Endothelial cell of umbilical vein (primary cell): Measurements from ENCODE around the gene MRPL16. TPM values are rescaled to one million over a fixed set of nuclear protein-coding genes. Genes with fewer than 3 reads are reported as not detected.

Experiments used
- BruUV-seq: library from RNA; stranded (reverse); fragments of 400-500 nt; replicated peaks from 2 replicates; lab custom pipeline; 2021; lab: Mats Ljungman, UMichigan
- CTCF ChIA-PET: fragments of 300-600, 350-600 bp; sonication (Branson Sonifier 250); formaldehyde crosslinking; loops from one replicate; lab custom pipeline; 2021; ENCODE audit warnings: antibody characterized with exemption, inconsistent platforms; lab: Charles Lee
- POLR2A ChIA-PET: fragments of 300-600, 350-600 bp; sonication (Branson Sonifier 250); formaldehyde crosslinking; loops from one replicate; lab custom pipeline; 2021; ENCODE audit warnings: antibody characterized with exemption, inconsistent platforms; lab: Charles Lee
- DNase-seq: peaks from one replicate; pipeline ENCODE4 v3.0.0-alpha.2; 2011; ENCODE audit warnings: low read depth, low spot score
- FAIRE-seq: peaks from 2 replicates; lab custom pipeline; 2011; peaks lifted over from hg19 to GRCh38; lab: Jason Lieb, UNC
- H2AFZ ChIP-seq: 2 replicates; pipeline ENCODE4 v1.6.0; 2012; ENCODE audit warnings: low read depth, low read length, control low read depth, inconsistent platforms
- H3K27ac ChIP-seq: 2 replicates; pipeline ENCODE4 v1.5.1; 2011; ENCODE audit warnings: low read depth, mild to moderate bottlenecking, control low read depth, low read length, moderate library complexity; ENCODE audit not compliant: insufficient read depth
- H3K27me3 ChIP-seq, 2 experiments: 2 replicates each; pipeline versions ENCODE4 v1.6.0 to v1.6.1; 2011; ENCODE audit warnings: low read length in 2 of 2, mixed read lengths in 1 of 2; ENCODE audit not compliant: control insufficient read depth in 2 of 2, insufficient read depth in 2 of 2
- H3K36me3 ChIP-seq, 2 experiments: 2 replicates in 1 of 2; 3 replicates in 1 of 2; pipeline ENCODE4 v1.5.1; 2011; ENCODE audit warnings: low read length in 2 of 2, mild to moderate bottlenecking in 1 of 2, moderate library complexity in 1 of 2; ENCODE audit not compliant: control insufficient read depth in 2 of 2, insufficient read depth in 2 of 2; ENCODE audit errors: extremely low read depth in 1 of 2
- H3K4me1 ChIP-seq: 3 replicates; pipeline ENCODE4 v1.5.1; 2011; ENCODE audit warnings: mild to moderate bottlenecking, low read length; ENCODE audit not compliant: control insufficient read depth, insufficient read depth; ENCODE audit errors: extremely low read depth
- H3K4me2 ChIP-seq: 2 replicates; pipeline ENCODE4 v1.6.1; 2011; ENCODE audit warnings: low read length, control low read depth, mixed read lengths; ENCODE audit not compliant: insufficient read depth
- H3K4me3 ChIP-seq, 3 experiments: fragments of 200-600 bp in 1 of 3; sonication (generic), shearing (Covaris generic) in 1 of 3; replicated peaks in 1 of 3; 2 replicates each; pipeline ENCODE4 v1.5.1; 2011 to 2016; ENCODE audit warnings: control low read depth in 3 of 3, low read length in 3 of 3, mild to moderate bottlenecking in 2 of 3, inconsistent platforms in 1 of 3, low read depth in 1 of 3, moderate library complexity in 1 of 3; ENCODE audit not compliant: insufficient read depth in 1 of 3
- H3K79me2 ChIP-seq: 2 replicates; pipeline ENCODE4 v1.6.0; 2012; ENCODE audit warnings: low read length, inconsistent platforms; ENCODE audit not compliant: control insufficient read depth, insufficient read depth
- H3K9ac ChIP-seq: replicated peaks from 2 replicates; pipeline ENCODE3; 2011; ENCODE audit warnings: low read length, control low read depth; ENCODE audit not compliant: insufficient read depth; ENCODE audit errors: extremely low read depth
- H3K9me1 ChIP-seq: replicated peaks from 3 replicates; pipeline ENCODE4 v1.6.0; 2011; ENCODE audit warnings: mild to moderate bottlenecking, low read length; ENCODE audit not compliant: control insufficient read depth, insufficient read depth; ENCODE audit errors: extremely low read depth
- H3K9me3 ChIP-seq: replicated peaks from 2 replicates; pipeline ENCODE4 v1.5.1; 2012; ENCODE audit warnings: low read length, inconsistent platforms; ENCODE audit not compliant: control insufficient read depth, insufficient read depth
- H4K20me1 ChIP-seq: replicated peaks from 2 replicates; pipeline ENCODE3; 2011; ENCODE audit warnings: mild to moderate bottlenecking, low read length; ENCODE audit not compliant: control insufficient read depth, insufficient read depth; ENCODE audit errors: extremely low read depth
- EZH2 ChIP-seq: IDR thresholded peaks from 2 replicates; pipeline ENCODE4 v1.6.1; 2012; ENCODE audit warnings: borderline replicate concordance, low read depth, mild to moderate bottlenecking, moderate library complexity, low read length, inconsistent platforms; ENCODE audit not compliant: severe bottlenecking
- FOS ChIP-seq: IDR thresholded peaks from 2 replicates; pipeline ENCODE4 v1.6.1; 2011; ENCODE audit warnings: mild to moderate bottlenecking, low read length, moderate library complexity, borderline replicate concordance; ENCODE audit not compliant: insufficient read depth
- GATA2 ChIP-seq: IDR thresholded peaks from 2 replicates; pipeline ENCODE4 v1.7.0; 2011; ENCODE audit warnings: low read depth, mild to moderate bottlenecking, moderate library complexity, mixed read lengths, low read length; ENCODE audit not compliant: insufficient read length, insufficient read depth
- JUN ChIP-seq: IDR thresholded peaks from 2 replicates; pipeline ENCODE4 v1.6.1; 2011; ENCODE audit warnings: borderline replicate concordance, low read depth; ENCODE audit not compliant: insufficient read length, insufficient read depth
- MYC ChIP-seq: IDR thresholded peaks from one replicate; pipeline ENCODE4 v1.6.1; 2011; ENCODE audit warnings: mild to moderate bottlenecking, low read depth, low read length
- POLR2A ChIP-seq: IDR thresholded peaks from 2 replicates; pipeline ENCODE4 v1.6.1; 2012; ENCODE audit warnings: low read depth, mild to moderate bottlenecking, control low read depth, low read length
- POLR2AphosphoS5 ChIP-seq: IDR thresholded peaks from 2 replicates; pipeline ENCODE4 v1.6.1; 2012; ENCODE audit warnings: low read depth, mild to moderate bottlenecking, control low read depth, low read length, moderate library complexity; ENCODE audit not compliant: insufficient read depth
- dilution Hi-C: fragments of 300-500 bp; cut with MboI; formaldehyde crosslinking; loops from one replicate; pipeline ENCODE4 v1.15.0; 2019; ENCODE audit warnings: low sequenced_read_pairs; ENCODE audit not compliant: extremely low pct_ligation_motif_present
- intact Hi-C: fragments of 100-400 bp; cut with micrococcal nuclease; formaldehyde crosslinking; loops from one replicate; pipeline ENCODE4 v1.10.0; 2022
- polyA plus RNA-seq, 4 experiments: library from polyadenylated mRNA; depleted of rRNA in 3 of 4; stranded (reverse) in 3 of 4; unstranded in 1 of 4; fragments of >200 nt; gene quantifications; 2 replicates each; pipeline versions ENCODE4 v1.2.1 to v1.2.3, GENCODE V29; 2011 to 2012; ENCODE audit warnings: missing spikeins in 1 of 4
- total RNA-seq: library from RNA; stranded (reverse); gene quantifications from 2 replicates; pipeline ENCODE4 v1.2.3, GENCODE V29; 2021
- TF ChIP-seq, protein P1 (sequence below): IDR thresholded peaks from 2 replicates; pipeline ENCODE4 v1.6.1; 2011; ENCODE audit not compliant: insufficient read depth, insufficient read length
- TF ChIP-seq, protein P2 (sequence below), 2 donors: IDR thresholded peaks; 1 replicate in 1 of 2; 2 replicates in 1 of 2; pipeline ENCODE4 v1.5.1; 2011; ENCODE audit warnings: low read length in 2 of 2, mild to moderate bottlenecking in 2 of 2, moderate library complexity in 2 of 2, control low read depth in 1 of 2, inconsistent platforms in 1 of 2, low read depth in 1 of 2; ENCODE audit not compliant: insufficient read depth in 1 of 2; ENCODE audit errors: extremely low read depth in 1 of 2

MRPL16 gene
- total and polyA plus RNA-seq, 2 donors (not counting 3 experiments of a cell fraction or from before 2014, with no cell fraction given) = 63.9 to 84.0 TPM

DNA sequence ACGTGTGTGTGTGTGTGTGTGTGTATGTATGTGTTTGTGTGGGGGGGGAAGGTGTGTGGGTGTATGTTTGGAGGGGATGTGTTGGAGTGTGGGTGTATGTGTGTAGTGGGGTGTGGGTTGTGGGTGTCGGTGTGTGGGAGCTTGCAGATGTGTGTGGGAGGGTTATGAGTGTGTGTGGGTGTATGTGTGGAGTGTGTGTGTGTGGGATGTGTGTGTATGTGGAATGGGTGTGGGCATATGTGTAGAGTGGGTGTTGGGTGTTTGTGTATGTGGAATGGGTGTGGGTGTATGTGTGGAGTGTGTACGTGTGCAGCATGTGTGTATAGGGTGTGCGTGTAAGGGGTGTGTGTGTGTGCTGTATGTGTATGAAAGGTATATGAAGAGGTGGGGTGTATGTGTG lies 40.8 kb downstream of the MRPL16 start:
- dilution Hi-C loops = no loop called here
- intact Hi-C loops = no loop called here

More for the DNA sequence above, 40.8 kb downstream of the MRPL16 start:
- H3K9me1 ChIP-seq = no peaks in the 10 kb centered on the region
- no peak overlapping the region for H3K9ac ChIP-seq
- POLR2A ChIA-PET = no interaction called here
- CTCF ChIA-PET = interaction anchor here (1.0 to 3.0 kb wide), 3 partner anchors 14 to 31 kb away, joined by 3 to 19 read pairs (median 13); partner anchors contain the start of gene STX3
- H4K20me1 ChIP-seq = no peaks in the 10 kb centered on the region
- no peak overlapping the region for H2AFZ ChIP-seq
- peaks cover 0 to 3% of the 10 kb centered on the region in 2 experiments for H3K36me3 ChIP-seq
- H3K27me3 ChIP-seq = no peaks in the 10 kb centered on the region
- TF ChIP-seq POLR2AphosphoS5 (no peak), FOS (no peak), POLR2A (no peak), MYC (no peak), EZH2 (no peak), GATA2 (no peak), JUN (no peak)
- TF ChIP-seq, protein P1, sequence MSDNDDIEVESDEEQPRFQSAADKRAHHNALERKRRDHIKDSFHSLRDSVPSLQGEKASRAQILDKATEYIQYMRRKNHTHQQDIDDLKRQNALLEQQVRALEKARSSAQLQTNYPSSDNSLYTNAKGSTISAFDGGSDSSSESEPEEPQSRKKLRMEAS = no peak
- TF ChIP-seq, protein P2, sequence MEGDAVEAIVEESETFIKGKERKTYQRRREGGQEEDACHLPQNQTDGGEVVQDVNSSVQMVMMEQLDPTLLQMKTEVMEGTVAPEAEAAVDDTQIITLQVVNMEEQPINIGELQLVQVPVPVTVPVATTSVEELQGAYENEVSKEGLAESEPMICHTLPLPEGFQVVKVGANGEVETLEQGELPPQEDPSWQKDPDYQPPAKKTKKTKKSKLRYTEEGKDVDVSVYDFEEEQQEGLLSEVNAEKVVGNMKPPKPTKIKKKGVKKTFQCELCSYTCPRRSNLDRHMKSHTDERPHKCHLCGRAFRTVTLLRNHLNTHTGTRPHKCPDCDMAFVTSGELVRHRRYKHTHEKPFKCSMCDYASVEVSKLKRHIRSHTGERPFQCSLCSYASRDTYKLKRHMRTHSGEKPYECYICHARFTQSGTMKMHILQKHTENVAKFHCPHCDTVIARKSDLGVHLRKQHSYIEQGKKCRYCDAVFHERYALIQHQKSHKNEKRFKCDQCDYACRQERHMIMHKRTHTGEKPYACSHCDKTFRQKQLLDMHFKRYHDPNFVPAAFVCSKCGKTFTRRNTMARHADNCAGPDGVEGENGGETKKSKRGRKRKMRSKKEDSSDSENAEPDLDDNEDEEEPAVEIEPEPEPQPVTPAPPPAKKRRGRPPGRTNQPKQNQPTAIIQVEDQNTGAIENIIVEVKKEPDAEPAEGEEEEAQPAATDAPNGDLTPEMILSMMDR (IDR thresholded peaks at IDR 0.05; ENCODE audit: extremely low read depth in 1 of 2, insufficient read depth in 1 of 2, low read depth in 1 of 2, low read length in 2 of 2) = no peak
- DNase-seq (no peak), FAIRE-seq (no peak)
- H3K9me3 ChIP-seq = no peaks in the 10 kb centered on the region
- no peak overlapping the region for H3K4me2 ChIP-seq
- BruUV-seq = no TSS peak
- no peak overlapping the region for H3K4me3 ChIP-seq
- peaks cover 14% of the 10 kb centered on the region for H3K4me1 ChIP-seq
- H3K27ac ChIP-seq = no peak overlapping the region
- H3K79me2 ChIP-seq = peaks cover 37% of the 10 kb centered on the region
